Uterus (tissue), 4 donors: ENCODE results near the gene SELL. TPM values are rescaled to one million over a fixed set of nuclear protein-coding genes. Genes with fewer than 3 reads are reported as not detected.
"Not testable (repeated sequence)": the region's sequence is repeated elsewhere in the genome, so short reads cannot be mapped to it uniquely, and the experiment has no call there.

Source experiments
- DNase-seq, 2 donors: peaks; one replicate each; pipeline ENCODE4 v3.0.0-alpha.2; 2019 to 2020
- H3K27ac ChIP-seq, 2 donors: fragments of 200-600 bp; sonication (generic); 1 replicate in 1 of 2; 2 replicates in 1 of 2; pipeline ENCODE4 v1.5.1; 2016 to 2018
- H3K27me3 ChIP-seq, 2 donors: fragments of 200-600 bp; sonication (generic); one replicate each; pipeline ENCODE4 v1.5.1; 2018 to 2019; ENCODE audit warnings: control low read depth in 1 of 2
- H3K36me3 ChIP-seq, 2 donors: fragments of 200-600 bp; sonication (generic); one replicate each; pipeline ENCODE4 v1.5.1; 2019; ENCODE audit warnings: control low read depth in 1 of 2
- H3K4me1 ChIP-seq, 2 donors: fragments of 200-600 bp; sonication (generic); one replicate each; pipeline ENCODE4 v1.5.1; 2018 to 2019; ENCODE audit warnings: control low read depth in 1 of 2
- H3K4me3 ChIP-seq, 2 donors: fragments of 200-600 bp; sonication (generic); 1 replicate in 1 of 2; 2 replicates in 1 of 2; pipeline ENCODE4 v1.5.1; 2018 to 2019; ENCODE audit warnings: mild to moderate bottlenecking in 1 of 2
- H3K9me3 ChIP-seq, 2 donors: fragments of 200-600 bp; sonication (generic); one replicate each; pipeline ENCODE4 v1.5.1; 2019; ENCODE audit warnings: control low read depth in 1 of 2
- CTCF ChIP-seq, 4 experiments: fragments of 200-600 bp in 2 of 4; fragments of 450-650 bp in 2 of 4; sonication (generic) in 2 of 4; IDR thresholded peaks; one replicate each; pipeline ENCODE4 v1.5.1; 2016 to 2019; ENCODE audit warnings: antibody characterized with exemption in 4 of 4, mild to moderate bottlenecking in 2 of 4, moderate library complexity in 1 of 4
- POLR2A ChIP-seq, 2 donors: fragments of 450-650 bp; IDR thresholded peaks; one replicate each; pipeline ENCODE4 v1.6.1; 2016; ENCODE audit warnings: antibody characterized with exemption in 2 of 2, mild to moderate bottlenecking in 1 of 2, moderate library complexity in 1 of 2
- intact Hi-C: fragments of 100-400 bp; cut with DNase I; formaldehyde crosslinking; loops from one replicate; pipeline ENCODE4 v1.15.1; 2023; ENCODE audit warnings: low total_unique reads
- total RNA-seq, 4 donors: library from RNA; depleted of rRNA in 3 of 4; stranded (reverse); fragments of >200 nt in 3 of 4; gene quantifications; one replicate each; pipeline versions ENCODE4 v1.1.0 to v1.2.4, GENCODE V29; 2014 to 2023
- donor health status: DM: yes; HTN: yes; CAD: no.

SELL gene
- total RNA-seq, 4 donors from 2014 or later: 0.29 to 2.6 (median 0.70) TPM; not detected in 1

- intact Hi-C loops: no loop called here
- no peaks in the 10 kb centered on the region for H3K27me3 ChIP-seq
- no peak overlapping the region for H3K27ac ChIP-seq
Measured at GRCh38 chr1:169681140-169681539, 30.3 kb downstream of the SELL start.

GRCh38 chr1:169680377-169681019 is 30.9 kb downstream of the SELL start:
- Histone ChIP-seq H3K27me3 (no peaks in the 10 kb centered on the region), H3K9me3 (no peaks in the 10 kb centered on the region), H3K4me3 (no peak overlapping the region), H3K36me3 (no peaks in the 10 kb centered on the region), H3K27ac (no peak overlapping the region), H3K4me1 (no peaks in the 10 kb centered on the region)
- no peak for TF ChIP-seq POLR2A (IDR thresholded peaks at IDR 0.05)
- TF ChIP-seq CTCF (IDR thresholded peaks at IDR 0.05): no peak
- intact Hi-C loops: no loop called here
- DNase-seq: no peak

More at GRCh38 chr1:169681140-169681539, 30.3 kb downstream of the SELL start:
- no peak overlapping the region for H3K4me3 ChIP-seq
- H3K36me3 ChIP-seq: no peaks in the 10 kb centered on the region
- TF ChIP-seq CTCF (IDR thresholded peaks at IDR 0.05): no peak
- TF ChIP-seq POLR2A (IDR thresholded peaks at IDR 0.05): no peak
- no peak for DNase-seq
- H3K4me1 ChIP-seq: no peaks in the 10 kb centered on the region
- no peaks in the 10 kb centered on the region for H3K9me3 ChIP-seq

- no peaks in the 10 kb centered on the region for H3K27me3 ChIP-seq
- H3K4me3 ChIP-seq: no peak overlapping the region
- DNase-seq: no peak
- H3K4me1 ChIP-seq: no peaks in the 10 kb centered on the region
- H3K9me3 ChIP-seq: no peaks in the 10 kb centered on the region
- H3K27ac ChIP-seq: no peak overlapping the region
- no peak for TF ChIP-seq POLR2A (IDR thresholded peaks at IDR 0.05)
- no peak for TF ChIP-seq CTCF (IDR thresholded peaks at IDR 0.05)
- intact Hi-C loops: no loop called here
- no peaks in the 10 kb centered on the region for H3K36me3 ChIP-seq
Measured at GRCh38 chr1:169679692-169680091, 31.7 kb downstream of the SELL start.

- H3K4me1 ChIP-seq: no peaks in the 10 kb centered on the region
- intact Hi-C loops: no loop called here
- no peaks in the 10 kb centered on the region for H3K36me3 ChIP-seq
- H3K27me3 ChIP-seq: no peaks in the 10 kb centered on the region
- no peak overlapping the region for H3K4me3 ChIP-seq
- no peak overlapping the region for H3K27ac ChIP-seq
- no peak for DNase-seq
- TF ChIP-seq POLR2A (IDR thresholded peaks at IDR 0.05): no peak
- no peak for TF ChIP-seq CTCF (IDR thresholded peaks at IDR 0.05)
- H3K9me3 ChIP-seq: peaks cover 0 to 3% of the 10 kb centered on the region in 2 donors
Measured at GRCh38 chr1:169676001-169676400, 35.4 kb downstream of the SELL start.

GRCh38 chr1:169670836-169671235 is 40.6 kb downstream of the SELL start:
- no peak overlapping the region for H3K4me3 ChIP-seq
- intact Hi-C loops: no loop called here

GRCh38 chr1:169670244-169670643 is 41.2 kb downstream of the SELL start:
- DNase-seq, H3K27me3 ChIP-seq, H3K9me3 ChIP-seq, H3K4me1 ChIP-seq, H3K27ac ChIP-seq, H3K4me3 ChIP-seq, H3K36me3 ChIP-seq, intact Hi-C loops: not testable (repeated sequence)

More at GRCh38 chr1:169670836-169671235, 40.6 kb downstream of the SELL start:
- Histone ChIP-seq H3K27ac (no peak overlapping the region), H3K4me1 (no peaks in the 10 kb centered on the region), H3K36me3 (no peaks in the 10 kb centered on the region), H3K27me3 (no peaks in the 10 kb centered on the region), H3K9me3 (peaks cover 0 to 3% of the 10 kb centered on the region in 2 donors)
- DNase-seq: no peak
- TF ChIP-seq POLR2A (IDR thresholded peaks at IDR 0.05) (no peak), CTCF (IDR thresholded peaks at IDR 0.05) (no peak)

GRCh38 chr1:169667699-169668596 is 43.5 kb downstream of the SELL start:
- intact Hi-C loops, DNase-seq: not testable (repeated sequence)

More at GRCh38 chr1:169667699-169668596, 43.5 kb downstream of the SELL start:
- H3K4me1 ChIP-seq, H3K9me3 ChIP-seq, H3K27ac ChIP-seq, H3K27me3 ChIP-seq, H3K36me3 ChIP-seq, H3K4me3 ChIP-seq: not testable (repeated sequence)
